ENCODE results near the gene GABRR1.
"Not testable (repeated sequence)": the region's sequence is repeated elsewhere in the genome, so short reads cannot be mapped to it uniquely, and the experiment has no call there.

Gene GABRR1

DNA sequence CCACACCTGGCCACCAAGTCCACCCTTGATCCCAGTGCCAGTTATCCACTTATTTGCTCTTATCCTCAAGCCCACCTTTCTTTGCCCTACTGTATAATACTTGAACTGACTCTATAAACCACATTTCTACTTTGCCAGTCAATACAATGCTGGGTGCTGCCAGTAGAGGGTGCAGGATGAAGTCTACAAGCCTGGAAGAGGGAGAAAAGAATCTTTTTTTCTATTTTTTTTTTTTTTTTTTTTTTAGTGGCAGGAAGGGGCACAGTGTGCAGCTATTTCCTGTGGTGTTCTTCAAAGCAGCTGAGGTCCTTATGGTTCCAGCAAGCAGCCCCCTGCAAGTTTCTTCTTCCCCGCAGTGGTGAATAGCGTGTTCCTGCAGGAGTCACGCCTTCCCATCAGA is 22.2 kb upstream of the GABRR1 start:
- Histone ChIP-seq H3K4ac (ENCODE audit: low read length) (no peak overlapping the region), H3K4me2 (ENCODE audit: insufficient read depth, low read length, poor library complexity, severe bottlenecking) (no peak overlapping the region), H3K14ac (ENCODE audit: low read length) (no peak overlapping the region), H2BK120ac (ENCODE audit: low read depth, low read length) (no peak overlapping the region), H3K79me1 (ENCODE audit: low read depth, low read length) (no peaks in the 10 kb centered on the region), H3K9ac (ENCODE audit: low read depth, low read length, poor library complexity) (no peak overlapping the region), H3K9me3 (replicated peaks in 1 of 2; ENCODE audit: control insufficient read depth in 2 of 2, insufficient read depth in 1 of 2, low read depth in 1 of 2, low read length in 2 of 2) (no peaks in the 10 kb centered on the region), H2AFZ (ENCODE audit: low read length) (no peak overlapping the region), H2BK15ac (ENCODE audit: low read length) (no peak overlapping the region), H2BK12ac (ENCODE audit: low read length) (no peak overlapping the region), H3K23ac (ENCODE audit: low read depth, low read length, poor library complexity) (no peak overlapping the region), H2BK5ac (ENCODE audit: low read length) (no peak overlapping the region), H3K4me3 (ENCODE audit: low read length in 2 of 2) (no peak overlapping the region), H3K36me3 (replicated peaks in 1 of 2; ENCODE audit: control insufficient read depth in 2 of 2, insufficient read depth in 2 of 2, low read length in 2 of 2) (no peaks in the 10 kb centered on the region), H3K27ac (replicated peaks; ENCODE audit: low read length) (no peak overlapping the region), H4K8ac (ENCODE audit: low read depth, low read length) (no peak overlapping the region), H4K91ac (ENCODE audit: low read depth, low read length, poor library complexity) (no peak overlapping the region), H3K18ac (ENCODE audit: low read length) (no peak overlapping the region), H3K27me3 (ENCODE audit: control insufficient read depth in 3 of 3, insufficient read depth in 3 of 3, low read depth in 1 of 3, low read length in 3 of 3) (peaks cover 0 to 6% (median 0%) of the 10 kb centered on the region in 3 experiments), H3K4me1 (ENCODE audit: control insufficient read depth in 2 of 2, insufficient read depth in 1 of 2, low read depth in 1 of 2, low read length in 2 of 2) (peaks cover 1 to 3% of the 10 kb centered on the region in 2 donors), H2AK5ac (ENCODE audit: low read depth, low read length) (no peak overlapping the region)
- WGBS, 2 donors (ENCODE audit: extremely low coverage in 2 of 2, insufficient read length in 2 of 2, insufficient replicate concordance in 1 of 2) = no CpG with 5 or more reads among the region's 3 CpGs
- DNase-seq (ENCODE audit: low spot score) = no peak

DNA sequence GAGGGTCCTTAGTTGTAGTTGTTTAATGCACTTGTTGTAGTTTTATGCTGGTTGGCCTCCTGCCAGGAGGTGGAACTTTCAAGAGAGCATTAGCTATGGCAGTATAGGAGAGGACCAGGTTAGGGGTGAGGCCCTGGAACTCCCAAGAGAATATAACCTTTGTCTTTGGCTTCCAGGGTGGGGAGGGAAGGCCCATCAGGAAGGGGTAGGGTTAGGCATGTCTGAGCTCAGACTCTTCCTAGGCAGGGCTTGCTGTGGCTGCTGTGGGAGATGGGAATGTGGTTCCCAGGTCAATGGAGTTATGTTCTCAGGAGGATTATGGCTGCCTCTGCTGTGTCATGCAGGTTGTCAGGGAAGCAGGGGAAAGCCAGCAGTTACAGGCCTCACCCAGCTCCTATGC is 20.0 kb upstream of the GABRR1 start:
- no peak overlapping the region for H3K4ac ChIP-seq (ENCODE audit: low read length)
- H2BK5ac ChIP-seq (ENCODE audit: low read length) = no peak overlapping the region
- no peak overlapping the region for H3K23ac ChIP-seq (ENCODE audit: low read depth, low read length, poor library complexity)
- DNase-seq (ENCODE audit: low spot score) = no peak
- no peaks in the 10 kb centered on the region for H3K27me3 ChIP-seq (ENCODE audit: control insufficient read depth in 3 of 3, insufficient read depth in 3 of 3, low read depth in 1 of 3, low read length in 3 of 3)
- no peak overlapping the region for H2BK12ac ChIP-seq (ENCODE audit: low read length)
- no peak overlapping the region for H4K91ac ChIP-seq (ENCODE audit: low read depth, low read length, poor library complexity)
- no peak overlapping the region for H2AK5ac ChIP-seq (ENCODE audit: low read depth, low read length)
- no peak overlapping the region for H3K18ac ChIP-seq (ENCODE audit: low read length)
- no peak overlapping the region for H2AFZ ChIP-seq (ENCODE audit: low read length)
- no peak overlapping the region for H4K8ac ChIP-seq (ENCODE audit: low read depth, low read length)
- H3K9ac ChIP-seq (ENCODE audit: low read depth, low read length, poor library complexity) = no peak overlapping the region
- H3K27ac ChIP-seq (replicated peaks; ENCODE audit: low read length) = no peak overlapping the region
- no peaks in the 10 kb centered on the region for H3K79me1 ChIP-seq (ENCODE audit: low read depth, low read length)
- no peaks in the 10 kb centered on the region for H3K36me3 ChIP-seq (replicated peaks in 1 of 2; ENCODE audit: control insufficient read depth in 2 of 2, insufficient read depth in 2 of 2, low read length in 2 of 2)
- H2BK15ac ChIP-seq (ENCODE audit: low read length) = no peak overlapping the region
- no peaks in the 10 kb centered on the region for H3K4me1 ChIP-seq (ENCODE audit: control insufficient read depth in 2 of 2, insufficient read depth in 1 of 2, low read depth in 1 of 2, low read length in 2 of 2)
- no peak overlapping the region for H3K4me3 ChIP-seq (ENCODE audit: low read length in 2 of 2)
- no peak overlapping the region for H3K4me2 ChIP-seq (ENCODE audit: insufficient read depth, low read length, poor library complexity, severe bottlenecking)
- no peaks in the 10 kb centered on the region for H3K9me3 ChIP-seq (replicated peaks in 1 of 2; ENCODE audit: control insufficient read depth in 2 of 2, insufficient read depth in 1 of 2, low read depth in 1 of 2, low read length in 2 of 2)
- H3K14ac ChIP-seq (ENCODE audit: low read length) = no peak overlapping the region
- no peak overlapping the region for H2BK120ac ChIP-seq (ENCODE audit: low read depth, low read length)

DNA sequence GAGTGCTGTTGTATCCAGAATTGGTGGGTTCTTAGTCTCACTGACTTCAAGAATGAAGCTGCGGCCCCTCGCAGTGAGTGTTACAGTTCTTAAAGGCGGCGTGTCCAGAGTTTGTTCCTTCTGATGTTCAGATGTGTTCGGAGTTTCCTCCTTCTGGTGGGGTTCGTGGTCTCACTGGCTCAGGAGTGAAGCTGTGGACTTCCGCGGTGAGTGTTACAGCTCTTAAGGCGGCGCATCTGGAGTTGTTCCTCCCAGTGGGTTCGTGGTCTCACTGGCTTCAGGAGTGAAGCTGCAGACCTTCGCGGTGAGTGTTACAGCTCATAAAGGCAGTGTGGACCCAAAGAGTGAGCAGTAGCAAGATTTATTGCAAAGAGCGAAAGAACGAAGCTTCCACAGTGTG is 16.4 kb upstream of the GABRR1 start:
- H4K8ac ChIP-seq (ENCODE audit: low read depth, low read length); H3K36me3 ChIP-seq (replicated peaks in 1 of 2; ENCODE audit: control insufficient read depth in 2 of 2, insufficient read depth in 2 of 2, low read length in 2 of 2); H3K27ac ChIP-seq (replicated peaks; ENCODE audit: low read length); H3K4me2 ChIP-seq (ENCODE audit: insufficient read depth, low read length, poor library complexity, severe bottlenecking); H3K23ac ChIP-seq (ENCODE audit: low read depth, low read length, poor library complexity); H2BK15ac ChIP-seq (ENCODE audit: low read length); DNase-seq (ENCODE audit: low spot score); H2BK5ac ChIP-seq (ENCODE audit: low read length); H2AFZ ChIP-seq (ENCODE audit: low read length); H3K4me1 ChIP-seq (ENCODE audit: control insufficient read depth in 2 of 2, insufficient read depth in 1 of 2, low read depth in 1 of 2, low read length in 2 of 2); H3K9ac ChIP-seq (ENCODE audit: low read depth, low read length, poor library complexity); H2AK5ac ChIP-seq (ENCODE audit: low read depth, low read length); H3K4me3 ChIP-seq (ENCODE audit: low read length in 2 of 2); H3K79me1 ChIP-seq (ENCODE audit: low read depth, low read length); H4K91ac ChIP-seq (ENCODE audit: low read depth, low read length, poor library complexity); H3K14ac ChIP-seq (ENCODE audit: low read length); H3K27me3 ChIP-seq (ENCODE audit: control insufficient read depth in 3 of 3, insufficient read depth in 3 of 3, low read depth in 1 of 3, low read length in 3 of 3); H3K4ac ChIP-seq (ENCODE audit: low read length); H3K18ac ChIP-seq (ENCODE audit: low read length); H3K9me3 ChIP-seq (replicated peaks in 1 of 2; ENCODE audit: control insufficient read depth in 2 of 2, insufficient read depth in 1 of 2, low read depth in 1 of 2, low read length in 2 of 2); H2BK120ac ChIP-seq (ENCODE audit: low read depth, low read length); H2BK12ac ChIP-seq (ENCODE audit: low read length): not testable (repeated sequence)
- WGBS, 2 donors (ENCODE audit: extremely low coverage in 2 of 2, insufficient read length in 2 of 2, insufficient replicate concordance in 1 of 2) = no CpG with 5 or more reads among the region's 15 CpGs

DNA sequence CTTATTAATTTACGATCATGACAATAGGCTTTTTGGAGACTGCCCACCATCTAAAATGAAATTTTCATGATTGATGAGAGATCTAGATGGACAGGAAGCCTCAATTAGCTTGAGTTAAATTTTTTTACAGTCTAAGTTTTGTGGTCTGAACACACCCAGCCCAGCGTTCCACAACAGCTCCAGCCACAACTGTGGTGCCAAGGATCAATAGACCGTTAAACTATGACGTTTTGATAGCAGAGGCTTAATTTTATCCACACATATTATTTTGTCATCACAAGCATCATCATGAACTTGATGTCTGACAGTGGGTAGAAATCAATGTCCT is 5.5 kb upstream of the GABRR1 start:
- no peak overlapping the region for H3K4me3 ChIP-seq (ENCODE audit: low read length in 2 of 2)
- no peak overlapping the region for H2AK5ac ChIP-seq (ENCODE audit: low read depth, low read length)
- H3K36me3 ChIP-seq (replicated peaks in 1 of 2; ENCODE audit: control insufficient read depth in 2 of 2, insufficient read depth in 2 of 2, low read length in 2 of 2) = no peaks in the 10 kb centered on the region
- H3K4me2 ChIP-seq (ENCODE audit: insufficient read depth, low read length, poor library complexity, severe bottlenecking) = no peak overlapping the region
- no peak overlapping the region for H2BK15ac ChIP-seq (ENCODE audit: low read length)
- H4K91ac ChIP-seq (ENCODE audit: low read depth, low read length, poor library complexity) = no peak overlapping the region
- H3K79me1 ChIP-seq (ENCODE audit: low read depth, low read length) = no peaks in the 10 kb centered on the region
- H2BK12ac ChIP-seq (ENCODE audit: low read length) = no peak overlapping the region
- H3K9me3 ChIP-seq (replicated peaks in 1 of 2; ENCODE audit: control insufficient read depth in 2 of 2, insufficient read depth in 1 of 2, low read depth in 1 of 2, low read length in 2 of 2) = no peaks in the 10 kb centered on the region
- no peak overlapping the region for H3K9ac ChIP-seq (ENCODE audit: low read depth, low read length, poor library complexity)
- no peak overlapping the region for H3K18ac ChIP-seq (ENCODE audit: low read length)
- H3K4me1 ChIP-seq (ENCODE audit: control insufficient read depth in 2 of 2, insufficient read depth in 1 of 2, low read depth in 1 of 2, low read length in 2 of 2) = peaks cover 0 to under 1% of the 10 kb centered on the region in 2 donors
- no peak overlapping the region for H3K27ac ChIP-seq (replicated peaks; ENCODE audit: low read length)
- peaks cover 0 to 5% (median 0%) of the 10 kb centered on the region in 3 experiments for H3K27me3 ChIP-seq (ENCODE audit: control insufficient read depth in 3 of 3, insufficient read depth in 3 of 3, low read depth in 1 of 3, low read length in 3 of 3)
- no peak overlapping the region for H4K8ac ChIP-seq (ENCODE audit: low read depth, low read length)
- no peak for DNase-seq (ENCODE audit: low spot score)
- no peak overlapping the region for H2BK120ac ChIP-seq (ENCODE audit: low read depth, low read length)
- H3K14ac ChIP-seq (ENCODE audit: low read length) = no peak overlapping the region
- no CpG with 5 or more reads among the region's 4 CpGs for WGBS, 2 donors (ENCODE audit: extremely low coverage in 2 of 2, insufficient read length in 2 of 2, insufficient replicate concordance in 1 of 2)
- H3K4ac ChIP-seq (ENCODE audit: low read length) = no peak overlapping the region
- no peak overlapping the region for H3K23ac ChIP-seq (ENCODE audit: low read depth, low read length, poor library complexity)
- H2BK5ac ChIP-seq (ENCODE audit: low read length) = no peak overlapping the region
- no peak overlapping the region for H2AFZ ChIP-seq (ENCODE audit: low read length)

Data from neuronal stem cell (in vitro differentiated cells).